GM12878 (cell line): ENCODE measurements around the gene CNTNAP2. TPM values are rescaled to one million over a fixed set of nuclear protein-coding genes. Genes with fewer than 3 reads are reported as not detected.

Experiments used
- ATAC-seq: fragments of 200-7000 bp; cut with Tn5 transposase; 3 replicates; pipeline ENCODE4 v1.9.1; 2020; ENCODE audit warnings: mild to moderate bottlenecking, moderate library complexity
- BruUV-seq: library from RNA; stranded (reverse); fragments of 400-500 nt; replicated peaks from 2 replicates; lab custom pipeline; 2021; lab: Mats Ljungman, UMichigan
- CTCF ChIA-PET: fragments of 300-600 bp; sonication (Branson Sonifier 250); formaldehyde crosslinking; extraction: SDS; loops from one replicate; lab custom pipeline; 2021; ENCODE audit warnings: inconsistent platforms; lab: Yijun Ruan, JAX
- POLR2A ChIA-PET: fragments of 350-600 bp; formaldehyde crosslinking; extraction: SDS; loops from one replicate; lab custom pipeline; 2021; ENCODE audit warnings: inconsistent platforms; lab: Charles Lee
- RAD21 ChIA-PET: fragments of 300-600 bp; sonication (Branson Sonifier 250); formaldehyde crosslinking; loops from one replicate; lab custom pipeline; 2023; ENCODE audit warnings: antibody characterized with exemption; ENCODE audit not compliant: unreplicated experiment; lab: Charles Lee
- SMC1A ChIA-PET: fragments of 300-600 bp; sonication (Branson Sonifier 250); formaldehyde crosslinking; loops from one replicate; lab custom pipeline; 2023; ENCODE audit not compliant: unreplicated experiment, uncharacterized antibody; lab: Charles Lee
- DNase-seq: peaks from one replicate; pipeline ENCODE4 v3.0.0-alpha.2; 2011; ENCODE audit warnings: low read depth, low spot score
- FAIRE-seq: peaks from 3 replicates; lab custom pipeline; 2011; peaks lifted over from hg19 to GRCh38; lab: Jason Lieb, UNC
- H2AFZ ChIP-seq: 2 replicates; pipeline ENCODE4 v1.6.0; 2011; ENCODE audit warnings: low read depth, low read length, control low read depth; ENCODE audit not compliant: control insufficient read depth
- H3K27ac ChIP-seq: 2 replicates; pipeline ENCODE4 v1.5.1; 2011; ENCODE audit warnings: control low read depth; ENCODE audit not compliant: control insufficient read depth, insufficient read depth
- H3K27me3 ChIP-seq, 2 experiments: replicated peaks in 1 of 2; 2 replicates each; pipeline versions ENCODE4 v1.6.0 to v1.6.1; 2011; ENCODE audit warnings: low read length in 1 of 2; ENCODE audit not compliant: control insufficient read depth in 2 of 2, insufficient read depth in 2 of 2
- H3K36me3 ChIP-seq, 2 experiments: 2 replicates each; pipeline ENCODE4 v1.5.1; 2011; ENCODE audit warnings: low read length in 1 of 2; ENCODE audit not compliant: control insufficient read depth in 2 of 2, insufficient read depth in 2 of 2
- H3K4me1 ChIP-seq: 2 replicates; pipeline ENCODE4 v1.6.1; 2011; ENCODE audit warnings: mild to moderate bottlenecking, low read length, moderate library complexity, mixed read lengths; ENCODE audit not compliant: control insufficient read depth, insufficient read depth
- H3K4me2 ChIP-seq: 2 replicates; pipeline ENCODE4 v1.6.0; 2011; ENCODE audit warnings: control low read depth; ENCODE audit not compliant: control insufficient read depth, insufficient read depth
- H3K4me3 ChIP-seq: fragments of 200-600 bp; sonication (generic); 2 replicates; pipeline ENCODE4 v1.5.1; 2016
- H3K79me2 ChIP-seq: 2 replicates; pipeline ENCODE4 v1.6.0; 2011; ENCODE audit warnings: low read length; ENCODE audit not compliant: control insufficient read depth, insufficient read depth
- H3K9ac ChIP-seq: 2 replicates; pipeline ENCODE4 v1.8.0; 2011; ENCODE audit warnings: low read length, control low read depth, mixed read lengths; ENCODE audit not compliant: control insufficient read depth, insufficient read depth
- H3K9me3 ChIP-seq: replicated peaks from 3 replicates; pipeline ENCODE4 v1.5.1; 2011; ENCODE audit warnings: mild to moderate bottlenecking, low read length; ENCODE audit not compliant: control insufficient read depth, insufficient read depth
- H4K20me1 ChIP-seq: 2 replicates; pipeline ENCODE4 v1.6.0; 2011; ENCODE audit not compliant: control insufficient read depth, insufficient read depth
- CEBPB ChIP-seq, 2 experiments: fragments of 150-350 bp in 1 of 2; IDR thresholded peaks; 2 replicates each; pipeline ENCODE4 v1.6.1; 2012 to 2014; ENCODE audit warnings: low read depth in 2 of 2, low read length in 2 of 2, borderline replicate concordance in 1 of 2, inconsistent platforms in 1 of 2
- GATAD2B ChIP-seq: fragments of 450-650 bp; conservative IDR thresholded peaks from 2 replicates; pipeline ENCODE4 v1.6.1; 2017; ENCODE audit warnings: low read depth, mild to moderate bottlenecking, moderate library complexity
- PAX8 ChIP-seq: fragments of 450-650 bp; IDR thresholded peaks from 2 replicates; pipeline ENCODE4 v1.6.1; 2017; ENCODE audit warnings: mild to moderate bottlenecking, moderate library complexity
- SIX5 ChIP-seq: IDR thresholded peaks from 2 replicates; pipeline ENCODE4 v1.6.1; 2011; ENCODE audit warnings: mild to moderate bottlenecking, low read depth, low read length, moderate library complexity; ENCODE audit not compliant: severe bottlenecking
- SMC3 ChIP-seq: IDR thresholded peaks from 2 replicates; pipeline ENCODE4 v1.6.1; 2011; ENCODE audit warnings: low read length, improper control_type of control experiment, borderline replicate concordance
- SUPT20H ChIP-seq: IDR thresholded peaks from 2 replicates; pipeline ENCODE4 v1.6.1; 2011; ENCODE audit warnings: low read depth, mild to moderate bottlenecking, low read length, moderate library complexity, borderline replicate concordance; ENCODE audit not compliant: control insufficient read depth
- TCF3 ChIP-seq: IDR thresholded peaks from 2 replicates; pipeline ENCODE4 v1.6.1; 2012; ENCODE audit warnings: low read depth, mild to moderate bottlenecking, low read length, borderline replicate concordance; ENCODE audit not compliant: insufficient read depth
- YBX1 ChIP-seq: fragments of 450-650 bp; IDR thresholded peaks from 2 replicates; pipeline ENCODE4 v1.6.1; 2016; ENCODE audit warnings: antibody characterized with exemption
- in situ Hi-C: fragments of 300-500 bp; cut with MboI; formaldehyde crosslinking; loops from 9 replicates; pipeline ENCODE4 v1.14.3; 2018; ENCODE audit warnings: mixed read lengths
- intact Hi-C: fragments of 100-400 bp; cut with micrococcal nuclease; formaldehyde crosslinking; loops from one replicate; pipeline ENCODE4 v1.14.2; 2022; ENCODE audit not compliant: unreplicated experiment
- polyA plus RNA-seq, 11 experiments: library from polyadenylated mRNA; depleted of rRNA in 4 of 11; unstranded in 6 of 11; stranded (reverse) in 5 of 11; fragments of >200 nt; fragmentation: Nextera tagmentation in 4 of 11; fragmentation: Illumina TruSeq in 1 of 11; extraction: Ambion mirVana in 4 of 11; extraction: Trizol in 1 of 11; gene quantifications; 1 replicate in 1 of 11; 2 replicates in 10 of 11; pipeline versions ENCODE4 v1.2.1 to v1.2.3, GENCODE V29; 2011 to 2016; ENCODE audit warnings: inconsistent platforms in 2 of 11, missing spikeins in 2 of 11, low read depth in 1 of 11
- total RNA-seq, 4 experiments: library from RNA; depleted of rRNA in 3 of 4; stranded (reverse); fragments of >200 nt in 3 of 4; fragmentation: Illumina TruSeq in 1 of 4; extraction: Trizol in 1 of 4; gene quantifications; 2 replicates each; pipeline versions ENCODE4 v1.2.1 to v1.2.3, GENCODE V29; 2013 to 2021
- TF ChIP-seq, protein P1 (sequence below): IDR thresholded peaks from 2 replicates; pipeline ENCODE4 v1.6.1; 2011; ENCODE audit warnings: low read depth, mild to moderate bottlenecking, low read length, moderate library complexity, borderline replicate concordance; ENCODE audit errors: extremely low read depth
- TF ChIP-seq, protein P2 (sequence below): IDR thresholded peaks from 2 replicates; pipeline ENCODE4 v1.6.1; 2011; ENCODE audit warnings: mild to moderate bottlenecking, low read depth, low read length, moderate library complexity; ENCODE audit not compliant: insufficient replicate concordance
- TF ChIP-seq, protein P3 (sequence below): fragments of 450-650 bp; IDR thresholded peaks from 2 replicates; pipeline ENCODE4 v1.6.1; 2017; ENCODE audit warnings: mild to moderate bottlenecking, low read depth, inconsistent platforms; ENCODE audit not compliant: poor library complexity, severe bottlenecking

Gene CNTNAP2
- total and polyA plus RNA-seq, 10 of the 15 experiments (the other 5 are each of a cell fraction or from before 2014, with no cell fraction given): 0.03 to 0.08 (median 0.03) TPM; not detected in 7

DNA sequence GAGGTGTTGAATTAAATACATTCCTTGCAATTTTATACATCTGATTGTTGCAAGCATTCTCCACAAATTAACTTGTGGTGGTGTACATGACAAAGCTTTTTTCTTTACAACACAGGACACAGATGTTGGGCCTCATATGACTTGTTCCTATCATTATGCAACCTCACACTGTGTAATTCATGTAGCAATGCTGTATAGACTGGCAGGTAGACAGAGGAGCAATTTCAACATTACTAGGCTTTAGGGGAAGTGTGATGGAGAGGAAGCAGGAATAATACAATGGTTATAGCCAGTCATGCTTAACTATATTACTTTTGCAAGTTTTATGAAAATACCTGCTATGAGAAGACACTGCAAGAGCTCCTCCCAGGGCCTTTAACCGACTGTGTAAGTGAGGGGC lies 832.1 kb downstream of the CNTNAP2 start (continued):
- TF ChIP-seq SUPT20H: no peak
- TF ChIP-seq, all 136 proteins: peak for 0

DNA sequence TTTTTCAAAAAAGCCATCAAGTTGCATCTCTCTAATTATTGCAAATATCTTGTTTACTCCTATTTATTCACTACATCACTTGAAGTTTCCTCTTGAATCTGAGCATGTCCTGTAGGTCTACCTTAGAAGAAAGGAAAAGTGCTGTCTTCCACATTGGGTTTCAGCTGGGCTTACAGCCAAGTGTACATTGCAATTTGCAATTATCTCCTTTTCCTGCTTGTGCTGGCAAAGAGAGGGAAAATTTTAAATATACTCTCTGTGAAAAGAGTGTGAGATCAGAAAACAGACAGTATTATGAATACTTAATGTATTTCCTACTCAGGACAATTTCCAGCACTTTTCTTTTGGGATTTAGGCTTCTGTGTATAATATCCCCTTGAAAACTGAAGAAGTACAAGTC lies 839.7 kb downstream of the CNTNAP2 start:
- ATAC-seq: no peak
- Histone ChIP-seq H4K20me1 (no peaks in the 10 kb centered on the region), H3K9ac (no peak overlapping the region), H3K4me1 (no peaks in the 10 kb centered on the region), H3K4me3 (no peak overlapping the region), H3K4me2 (no peak overlapping the region), H2AFZ (no peak overlapping the region), H3K79me2 (no peaks in the 10 kb centered on the region), H3K36me3 (no peaks in the 10 kb centered on the region), H3K9me3 (no peaks in the 10 kb centered on the region), H3K27ac (no peak overlapping the region), H3K27me3 (no peaks in the 10 kb centered on the region)
- intact Hi-C loops (no loop called here), in situ Hi-C loops (no loop called here)
- POLR2A ChIA-PET: no interaction called here
- DNase-seq: no peak
- FAIRE-seq: no peak
- TF ChIP-seq TCF3: no peak
- TF ChIP-seq PAX8: no peak
- TF ChIP-seq YBX1: no peak
- TF ChIP-seq SMC3: no peak
- TF ChIP-seq SIX5: no peak
- TF ChIP-seq, protein P1, sequence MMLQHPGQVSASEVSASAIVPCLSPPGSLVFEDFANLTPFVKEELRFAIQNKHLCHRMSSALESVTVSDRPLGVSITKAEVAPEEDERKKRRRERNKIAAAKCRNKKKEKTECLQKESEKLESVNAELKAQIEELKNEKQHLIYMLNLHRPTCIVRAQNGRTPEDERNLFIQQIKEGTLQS: no peak
- TF ChIP-seq, protein P2, sequence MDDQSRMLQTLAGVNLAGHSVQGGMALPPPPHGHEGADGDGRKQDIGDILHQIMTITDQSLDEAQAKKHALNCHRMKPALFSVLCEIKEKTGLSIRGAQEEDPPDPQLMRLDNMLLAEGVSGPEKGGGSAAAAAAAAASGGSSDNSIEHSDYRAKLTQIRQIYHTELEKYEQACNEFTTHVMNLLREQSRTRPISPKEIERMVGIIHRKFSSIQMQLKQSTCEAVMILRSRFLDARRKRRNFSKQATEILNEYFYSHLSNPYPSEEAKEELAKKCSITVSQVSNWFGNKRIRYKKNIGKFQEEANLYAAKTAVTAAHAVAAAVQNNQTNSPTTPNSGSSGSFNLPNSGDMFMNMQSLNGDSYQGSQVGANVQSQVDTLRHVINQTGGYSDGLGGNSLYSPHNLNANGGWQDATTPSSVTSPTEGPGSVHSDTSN: no peak
- no peak for TF ChIP-seq GATAD2B
- TF ChIP-seq, protein P3, sequence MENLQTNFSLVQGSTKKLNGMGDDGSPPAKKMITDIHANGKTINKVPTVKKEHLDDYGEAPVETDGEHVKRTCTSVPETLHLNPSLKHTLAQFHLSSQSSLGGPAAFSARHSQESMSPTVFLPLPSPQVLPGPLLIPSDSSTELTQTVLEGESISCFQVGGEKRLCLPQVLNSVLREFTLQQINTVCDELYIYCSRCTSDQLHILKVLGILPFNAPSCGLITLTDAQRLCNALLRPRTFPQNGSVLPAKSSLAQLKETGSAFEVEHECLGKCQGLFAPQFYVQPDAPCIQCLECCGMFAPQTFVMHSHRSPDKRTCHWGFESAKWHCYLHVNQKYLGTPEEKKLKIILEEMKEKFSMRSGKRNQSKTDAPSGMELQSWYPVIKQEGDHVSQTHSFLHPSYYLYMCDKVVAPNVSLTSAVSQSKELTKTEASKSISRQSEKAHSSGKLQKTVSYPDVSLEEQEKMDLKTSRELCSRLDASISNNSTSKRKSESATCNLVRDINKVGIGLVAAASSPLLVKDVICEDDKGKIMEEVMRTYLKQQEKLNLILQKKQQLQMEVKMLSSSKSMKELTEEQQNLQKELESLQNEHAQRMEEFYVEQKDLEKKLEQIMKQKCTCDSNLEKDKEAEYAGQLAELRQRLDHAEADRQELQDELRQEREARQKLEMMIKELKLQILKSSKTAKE: no peak
- TF ChIP-seq CEBPB (IDR thresholded peaks at IDR 0.05; ENCODE audit: borderline replicate concordance in 1 of 2, low read depth in 2 of 2, low read length in 2 of 2): no peak
- CTCF ChIA-PET: no interaction called here
- RAD21 ChIA-PET: no interaction called here
- BruUV-seq: no TSS peak
- SMC1A ChIA-PET: no interaction called here
